H1 (cell line): ENCODE measurements around the gene SLC26A6.

ENCODE experiments used
- CTCF ChIP-seq, 3 experiments: IDR thresholded peaks; 1 replicate in 2 of 3; 2 replicates in 1 of 3; pipeline versions ENCODE4 v1.5.1 to v1.6.1; 2011; ENCODE audit warnings: low read length in 3 of 3, mild to moderate bottlenecking in 3 of 3, inconsistent platforms in 2 of 3, low read depth in 1 of 3, moderate library complexity in 1 of 3; ENCODE audit not compliant: insufficient read depth in 1 of 3; ENCODE audit errors: control extremely low read depth in 1 of 3
- POLR2AphosphoS5 ChIP-seq: IDR thresholded peaks from 2 replicates; pipeline ENCODE4 v1.6.1; 2011; ENCODE audit warnings: low read depth, low read length

GRCh38 chr3:48682786-48683185, 47.5 kb upstream of the SLC26A6 start:
- TF ChIP-seq POLR2AphosphoS5 (no peak), CTCF (IDR thresholded peaks at IDR 0.05; ENCODE audit: control extremely low read depth in 1 of 3, insufficient read depth in 1 of 3, low read depth in 1 of 3, low read length in 3 of 3) (no peak)
